NCI-H2196 treated with DMSO at 0.1 percent for 48 hours (cell line): Measurements from ENCODE around the gene UNC79.

Experiments
- DNase-seq: peaks from one replicate; lab custom pipeline; 2025; ENCODE audit not compliant: unreplicated experiment; lab: John Stamatoyannopoulos, UW

UNC79 gene

GRCh38 chr14:93544212-93544611, 113.5 kb downstream of the UNC79 start:
- DNase-seq: no peak

DNA sequence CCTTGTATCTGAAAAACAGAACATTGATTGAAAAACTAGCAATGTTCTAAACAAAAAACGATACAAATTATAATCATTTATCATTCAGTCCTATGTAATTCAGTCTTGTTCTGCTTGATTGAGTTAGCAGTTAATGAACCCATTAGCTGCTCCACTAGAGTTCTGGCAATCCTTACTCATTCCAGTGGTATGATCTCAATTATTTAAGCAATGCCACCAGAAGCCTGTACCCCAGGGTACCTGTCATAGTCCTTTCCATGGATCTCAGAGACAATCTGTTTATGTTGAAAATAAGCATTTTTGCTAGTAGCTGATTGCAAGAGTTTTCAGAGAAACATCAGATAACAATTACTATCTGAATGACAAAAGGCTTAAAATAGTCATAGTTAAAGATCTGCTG, 115.9 kb downstream of the UNC79 start:
- no peak for DNase-seq

GRCh38 chr14:93548102-93548843, 117.5 kb downstream of the UNC79 start:
- no peak for DNase-seq

- DNase-seq: no peak
Observed at GRCh38 chr14:93549595-93549994, 118.9 kb downstream of the UNC79 start.

GRCh38 chr14:93564918-93565317, 134.2 kb downstream of the UNC79 start:
- no peak for DNase-seq

DNA sequence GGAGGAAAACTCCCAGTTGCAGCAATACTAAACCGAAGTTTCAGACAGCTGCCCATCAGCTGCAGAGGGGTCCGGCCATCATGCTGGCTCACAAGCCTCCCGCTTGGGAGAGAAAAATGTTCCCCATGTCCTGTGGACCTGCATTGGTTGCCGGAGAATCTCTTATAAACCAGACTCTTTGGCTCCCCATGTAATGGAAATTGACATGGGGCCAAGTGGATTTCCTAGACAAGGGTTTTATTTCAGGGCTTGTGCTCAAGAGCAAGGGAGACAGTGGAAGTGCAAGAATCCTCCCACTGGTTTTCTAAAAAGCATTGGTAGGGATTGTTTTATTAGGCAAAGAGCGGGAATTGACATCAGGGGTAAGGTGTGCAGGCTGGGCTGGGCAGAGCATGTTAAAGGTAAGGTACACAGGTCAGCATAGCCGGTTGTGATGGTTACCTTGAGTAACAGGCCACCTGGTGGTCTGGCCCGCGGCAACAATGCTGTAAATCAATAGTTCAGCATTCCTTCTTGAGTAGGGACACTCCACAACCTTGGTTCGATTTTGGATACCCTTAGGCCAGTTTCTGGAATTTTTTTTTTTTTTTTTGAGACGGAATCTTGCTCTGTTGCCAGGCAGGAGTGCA, 135.4 kb downstream of the UNC79 start:
- no peak for DNase-seq

DNA sequence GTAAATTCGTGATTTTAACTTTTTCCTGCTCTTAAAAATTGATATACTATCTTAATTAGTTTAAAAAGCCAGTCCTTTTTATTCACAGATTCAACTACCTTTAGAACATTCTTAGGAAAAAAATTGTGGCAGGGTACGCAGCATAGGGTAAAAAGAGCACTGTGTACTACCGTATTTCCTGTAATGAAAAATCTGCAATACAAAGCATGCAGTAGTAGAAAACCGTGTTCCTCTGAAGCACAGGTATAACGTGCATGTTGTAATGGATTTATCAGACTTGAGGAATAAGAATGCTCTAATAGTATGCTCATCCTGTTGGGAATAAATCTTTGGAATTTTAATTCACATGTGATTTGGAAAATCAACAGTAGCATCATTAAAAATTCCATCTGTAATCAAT, 140.5 kb downstream of the UNC79 start:
- DNase-seq: no peak

GRCh38 chr14:93579178-93579577, 148.4 kb downstream of the UNC79 start:
- DNase-seq: no peak

GRCh38 chr14:93582516-93582915, 151.8 kb downstream of the UNC79 start:
- no peak for DNase-seq

- no peak for DNase-seq
Observed at GRCh38 chr14:93587330-93587729, 156.6 kb downstream of the UNC79 start.

- DNase-seq: no peak
Observed at GRCh38 chr14:93591506-93591905, 160.8 kb downstream of the UNC79 start.

GRCh38 chr14:93592786-93593185, 162.0 kb downstream of the UNC79 start:
- DNase-seq: no peak

GRCh38 chr14:93606091-93606490, 175.4 kb downstream of the UNC79 start:
- no peak for DNase-seq

- no peak for DNase-seq
Observed at GRCh38 chr14:93619176-93619793, 188.5 kb downstream of the UNC79 start.

DNA sequence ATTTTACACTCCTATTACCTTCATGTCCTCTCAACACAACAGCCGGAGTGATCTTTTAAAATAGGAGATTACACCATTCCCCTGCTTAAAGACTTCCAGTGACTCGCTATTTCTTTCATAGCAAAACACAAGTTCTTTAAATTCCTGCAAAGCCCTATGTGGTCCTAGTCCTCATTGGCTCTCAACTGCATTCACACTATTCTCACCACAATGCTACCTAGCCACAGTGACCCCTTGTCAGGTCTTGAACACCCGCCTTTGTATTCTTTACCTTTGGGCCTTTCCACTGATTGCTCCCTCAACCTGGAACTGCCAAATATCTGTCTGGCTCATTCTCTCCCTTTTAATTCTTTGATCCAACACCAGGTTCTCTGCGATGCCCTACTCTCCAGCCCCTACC, 197.3 kb downstream of the UNC79 start:
- no peak for DNase-seq

DNA sequence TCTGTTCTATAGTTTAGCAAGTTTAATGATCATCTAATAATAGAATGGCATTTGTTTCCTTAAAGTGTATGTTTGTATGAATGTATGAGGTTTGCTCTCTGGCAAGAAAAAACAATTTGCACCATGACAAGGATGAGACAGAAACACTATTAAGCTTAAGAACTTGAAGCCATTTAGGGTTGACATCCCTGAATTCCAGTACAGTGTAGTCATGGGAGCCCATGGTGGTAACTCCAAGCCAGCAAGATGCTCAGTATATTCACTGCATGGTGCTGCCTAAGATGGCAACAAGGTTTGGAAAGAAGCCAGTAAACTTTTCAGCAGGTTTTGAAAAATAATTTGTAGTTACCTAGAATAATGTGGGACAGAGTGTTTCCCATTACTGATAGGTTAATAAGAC, 198.9 kb downstream of the UNC79 start:
- no peak for DNase-seq

DNA sequence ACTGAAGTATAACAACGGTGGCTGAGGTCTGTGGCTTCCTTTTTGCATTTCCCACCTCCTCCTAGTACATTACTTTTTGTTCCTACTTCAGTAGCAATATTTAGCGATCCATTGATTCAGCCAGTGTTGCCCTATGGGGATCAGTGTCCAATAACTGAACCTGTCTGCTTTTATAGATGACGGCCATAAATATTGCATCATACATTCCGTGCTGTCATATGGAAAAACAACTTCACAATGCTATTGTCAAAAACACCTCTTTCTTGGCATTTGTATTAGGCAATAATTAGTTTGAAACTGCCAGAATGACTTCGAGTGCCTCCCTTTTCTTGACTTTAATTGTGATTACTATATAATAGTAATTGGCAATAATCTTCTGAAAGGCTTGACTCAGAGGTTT, 208.1 kb downstream of the UNC79 start:
- DNase-seq: no peak

DNA sequence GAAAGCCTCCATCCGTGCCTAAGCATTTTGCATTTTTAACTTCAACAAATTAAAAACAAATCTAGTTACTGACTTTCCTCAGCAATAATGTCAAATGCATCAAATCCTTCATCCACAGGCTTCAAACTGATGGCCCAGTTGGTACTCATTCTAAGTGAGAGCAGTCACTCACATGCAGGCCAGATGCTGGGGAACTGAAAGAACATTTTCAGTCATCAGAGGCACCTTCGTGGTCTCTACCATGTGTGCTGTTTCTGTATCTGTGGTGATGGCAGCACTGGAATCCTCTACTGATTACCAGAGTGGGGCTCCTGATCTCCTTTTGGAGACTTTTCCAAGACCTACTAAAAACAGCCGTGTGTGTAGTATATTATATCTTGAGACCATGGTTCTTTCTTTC, 212.4 kb downstream of the UNC79 start:
- no peak for DNase-seq

DNA sequence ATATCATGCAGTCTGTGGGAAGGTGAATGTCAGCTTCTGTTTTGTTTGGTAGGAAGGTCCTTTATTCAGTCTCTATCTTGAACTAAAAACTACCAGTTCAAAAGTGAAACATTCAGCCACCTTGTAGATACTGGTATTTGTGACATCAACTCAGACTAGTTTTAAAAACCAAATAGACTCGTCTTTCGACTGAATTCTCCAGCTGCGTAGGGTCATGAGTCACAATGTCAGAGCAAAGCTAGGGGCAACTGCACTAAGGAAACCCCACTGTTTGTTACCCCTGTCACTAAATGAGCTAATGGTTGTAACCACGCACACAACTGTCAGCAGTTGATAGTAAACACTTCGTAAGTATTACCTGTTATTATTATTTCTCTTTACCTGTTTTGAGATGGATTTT, 212.9 kb downstream of the UNC79 start:
- no peak for DNase-seq

GRCh38 chr14:93645200-93645599, 214.5 kb downstream of the UNC79 start:
- no peak for DNase-seq

DNA sequence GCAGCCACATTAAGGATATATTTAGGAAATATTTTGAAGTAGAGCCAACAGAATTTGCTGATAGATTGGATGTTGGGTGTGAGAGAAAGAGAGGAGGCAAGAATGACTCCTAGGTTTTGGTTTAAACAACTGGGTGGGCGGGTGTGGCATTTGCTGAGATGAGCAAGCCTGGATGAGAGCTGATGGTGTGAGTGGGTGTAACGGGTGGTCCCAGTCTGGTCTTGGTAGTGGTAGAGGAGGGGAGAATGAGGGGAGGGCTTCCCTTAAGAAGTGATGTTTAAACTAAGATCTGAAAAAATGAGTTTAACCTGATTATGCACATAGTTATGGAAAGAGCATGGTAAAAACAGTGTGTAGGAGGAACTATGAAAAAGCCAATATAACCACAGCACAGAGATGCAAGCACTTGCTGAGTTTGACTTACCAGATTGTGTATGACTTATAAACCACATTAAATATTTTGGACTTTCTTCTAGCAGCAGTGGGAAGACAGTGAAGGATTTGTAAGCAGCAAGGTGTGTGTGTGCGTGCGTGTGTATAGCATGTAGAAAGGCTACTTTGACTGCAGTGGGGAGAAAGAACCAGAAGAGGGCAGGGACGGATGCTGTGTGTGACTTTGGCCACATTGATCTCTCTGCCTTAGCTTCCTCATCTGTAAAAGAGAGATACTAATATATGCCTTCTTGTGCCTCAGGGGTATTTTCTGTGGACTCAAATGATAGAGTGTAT, 217.9 kb downstream of the UNC79 start:
- DNase-seq: no peak

GRCh38 chr14:93654599-93654998, 223.9 kb downstream of the UNC79 start:
- DNase-seq: no peak
